Left ventricle myocardium inferior (tissue), 1 donor: ENCODE results near the gene FBXO17. TPM values are rescaled to one million over a fixed set of nuclear protein-coding genes. Genes with fewer than 3 reads are reported as not detected.

Experiments
- DNase-seq: peaks from one replicate; pipeline ENCODE4 v3.0.0-alpha.2; 2020
- H3K27ac ChIP-seq: fragments of 200-600 bp; replicated peaks from 2 replicates; pipeline ENCODE4 v1.8.0; 2021
- H3K27me3 ChIP-seq: fragments of 200-600 bp; 2 replicates; pipeline ENCODE4 v1.8.0; 2021; ENCODE audit warnings: low read depth
- H3K36me3 ChIP-seq: fragments of 200-600 bp; 2 replicates; pipeline ENCODE4 v1.8.0; 2021
- H3K4me1 ChIP-seq: fragments of 200-600 bp; 2 replicates; pipeline ENCODE4 v1.8.0; 2021
- H3K4me3 ChIP-seq: fragments of 200-600 bp; 2 replicates; pipeline ENCODE4 v1.8.0; 2021; ENCODE audit warnings: mild to moderate bottlenecking, moderate library complexity
- H3K9me3 ChIP-seq: fragments of 200-600 bp; replicated peaks from 2 replicates; pipeline ENCODE4 v1.8.0; 2021
- CTCF ChIP-seq: fragments of 200-600 bp; IDR thresholded peaks from 2 replicates; pipeline ENCODE4 v1.8.0; 2021; ENCODE audit warnings: antibody characterized with exemption, mild to moderate bottlenecking, borderline replicate concordance
- intact Hi-C: fragments of 100-400 bp; cut with micrococcal nuclease; formaldehyde crosslinking; loops from one replicate; pipeline ENCODE4 v1.11.0; 2022
- total RNA-seq: library from RNA; stranded (reverse); fragmentation: NEBNext Ultra II Directional; extraction: Animal tissue kit (Norgen Biotek cat#: 25700); gene quantifications from one replicate; pipeline ENCODE4 v1.2.1, GENCODE V29; 2021
- donor health status: DM: no; HTN: yes; CAD: no; lungs with severe emphysema.

FBXO17 gene
- total RNA-seq, 1 donor from 2014 or later, result 3.0 TPM

- H3K27ac ChIP-seq, result peak overlapping the region; percentile 91
- DNase-seq, result no peak
- no peaks in the 10 kb centered on the region for H3K9me3 ChIP-seq
- TF ChIP-seq CTCF, result no peak
- peaks cover 37% of the 10 kb centered on the region for H3K4me1 ChIP-seq
- no peaks in the 10 kb centered on the region for H3K27me3 ChIP-seq
- no peak overlapping the region for H3K4me3 ChIP-seq
- intact Hi-C loops, result no loop called here
- H3K36me3 ChIP-seq, result peaks cover 33% of the 10 kb centered on the region
These were observed 47.0 kb downstream of the FBXO17 start for GRCh38 chr19:38928391-38929001.

- intact Hi-C loops, result no loop called here
- Histone ChIP-seq H3K36me3 (peaks cover 35% of the 10 kb centered on the region), H3K4me3 (no peak overlapping the region), H3K4me1 (peaks cover 3% of the 10 kb centered on the region), H3K27ac (no peak overlapping the region), H3K27me3 (no peaks in the 10 kb centered on the region), H3K9me3 (no peaks in the 10 kb centered on the region)
- TF ChIP-seq CTCF, result no peak
- no peak for DNase-seq
These were observed 51.2 kb downstream of the FBXO17 start for GRCh38 chr19:38924388-38924787.

GRCh38 chr19:38922482-38922881 lies 53.1 kb downstream of the FBXO17 start:
- intact Hi-C loops, result no loop called here
- no peaks in the 10 kb centered on the region for H3K27me3 ChIP-seq
- no peaks in the 10 kb centered on the region for H3K4me1 ChIP-seq
- no peaks in the 10 kb centered on the region for H3K9me3 ChIP-seq
- H3K36me3 ChIP-seq, result peaks cover 35% of the 10 kb centered on the region
- no peak for TF ChIP-seq CTCF
- H3K27ac ChIP-seq, result no peak overlapping the region
- H3K4me3 ChIP-seq, result no peak overlapping the region
- DNase-seq, result no peak

GRCh38 chr19:38921420-38922274 lies 53.9 kb downstream of the FBXO17 start:
- Histone ChIP-seq H3K27ac (no peak overlapping the region), H3K27me3 (no peaks in the 10 kb centered on the region), H3K36me3 (peaks cover 35% of the 10 kb centered on the region), H3K4me3 (no peak overlapping the region), H3K4me1 (no peaks in the 10 kb centered on the region), H3K9me3 (no peaks in the 10 kb centered on the region)
- DNase-seq, result no peak
- no peak for TF ChIP-seq CTCF
- intact Hi-C loops, result no loop called here

- no peak for TF ChIP-seq CTCF
- intact Hi-C loops, result no loop called here
- Histone ChIP-seq H3K9me3 (no peaks in the 10 kb centered on the region), H3K36me3 (peaks cover 35% of the 10 kb centered on the region), H3K27ac (no peak overlapping the region), H3K4me3 (no peak overlapping the region), H3K27me3 (no peaks in the 10 kb centered on the region), H3K4me1 (no peaks in the 10 kb centered on the region)
- no peak for DNase-seq
These were observed 54.7 kb downstream of the FBXO17 start for GRCh38 chr19:38920602-38921419.
